ENCODE results near the gene ABLIM2.
"Not testable (repeated sequence)": the region's sequence is repeated elsewhere in the genome, so short reads cannot be mapped to it uniquely, and the experiment has no call there.

ABLIM2 gene

GRCh38 chr4:8144359-8144758, 14.3 kb downstream of the ABLIM2 start:
- H3K36me3 ChIP-seq (ENCODE audit: control insufficient read depth, insufficient read depth, low read length) = no peaks in the 10 kb centered on the region
- TF ChIP-seq, protein P1, sequence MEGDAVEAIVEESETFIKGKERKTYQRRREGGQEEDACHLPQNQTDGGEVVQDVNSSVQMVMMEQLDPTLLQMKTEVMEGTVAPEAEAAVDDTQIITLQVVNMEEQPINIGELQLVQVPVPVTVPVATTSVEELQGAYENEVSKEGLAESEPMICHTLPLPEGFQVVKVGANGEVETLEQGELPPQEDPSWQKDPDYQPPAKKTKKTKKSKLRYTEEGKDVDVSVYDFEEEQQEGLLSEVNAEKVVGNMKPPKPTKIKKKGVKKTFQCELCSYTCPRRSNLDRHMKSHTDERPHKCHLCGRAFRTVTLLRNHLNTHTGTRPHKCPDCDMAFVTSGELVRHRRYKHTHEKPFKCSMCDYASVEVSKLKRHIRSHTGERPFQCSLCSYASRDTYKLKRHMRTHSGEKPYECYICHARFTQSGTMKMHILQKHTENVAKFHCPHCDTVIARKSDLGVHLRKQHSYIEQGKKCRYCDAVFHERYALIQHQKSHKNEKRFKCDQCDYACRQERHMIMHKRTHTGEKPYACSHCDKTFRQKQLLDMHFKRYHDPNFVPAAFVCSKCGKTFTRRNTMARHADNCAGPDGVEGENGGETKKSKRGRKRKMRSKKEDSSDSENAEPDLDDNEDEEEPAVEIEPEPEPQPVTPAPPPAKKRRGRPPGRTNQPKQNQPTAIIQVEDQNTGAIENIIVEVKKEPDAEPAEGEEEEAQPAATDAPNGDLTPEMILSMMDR (IDR thresholded peaks at IDR 0.05; ENCODE audit: insufficient read depth, low read length, poor library complexity, severe bottlenecking) = no peak
- peaks cover 1% of the 10 kb centered on the region for H3K27me3 ChIP-seq (replicated peaks; ENCODE audit: control insufficient read depth, insufficient read depth, low read length)
- DNase-seq (ENCODE audit: extremely low read depth, insufficient read length) = no peak
- H3K4me3 ChIP-seq (replicated peaks; ENCODE audit: low read depth, low read length) = no peak overlapping the region

- Histone ChIP-seq H3K27me3 (replicated peaks; ENCODE audit: control insufficient read depth, insufficient read depth, low read length) (peaks cover 1% of the 10 kb centered on the region), H3K36me3 (ENCODE audit: control insufficient read depth, insufficient read depth, low read length) (no peaks in the 10 kb centered on the region)
Measured at GRCh38 chr4:8143392-8144140, 15.0 kb downstream of the ABLIM2 start.

GRCh38 chr4:8142556-8142955, 16.1 kb downstream of the ABLIM2 start:
- Histone ChIP-seq H3K36me3 (ENCODE audit: control insufficient read depth, insufficient read depth, low read length) (no peaks in the 10 kb centered on the region), H3K27me3 (replicated peaks; ENCODE audit: control insufficient read depth, insufficient read depth, low read length) (peaks cover 1% of the 10 kb centered on the region), H3K4me3 (replicated peaks; ENCODE audit: low read depth, low read length) (no peak overlapping the region)
- TF ChIP-seq, protein P1 (IDR thresholded peaks at IDR 0.05; ENCODE audit: insufficient read depth, low read length, poor library complexity, severe bottlenecking) = no peak
- no peak for DNase-seq (ENCODE audit: extremely low read depth, insufficient read length)

More at GRCh38 chr4:8143392-8144140, 15.0 kb downstream of the ABLIM2 start:
- no peak for DNase-seq (ENCODE audit: extremely low read depth, insufficient read length)
- TF ChIP-seq, protein P1 (IDR thresholded peaks at IDR 0.05; ENCODE audit: insufficient read depth, low read length, poor library complexity, severe bottlenecking) = no peak
- H3K4me3 ChIP-seq (replicated peaks; ENCODE audit: low read depth, low read length) = no peak overlapping the region

- no peak overlapping the region for H3K4me3 ChIP-seq (replicated peaks; ENCODE audit: low read depth, low read length)
- no peaks in the 10 kb centered on the region; the same call in 1 of the 2 replicates for H3K27me3 ChIP-seq (replicated peaks; ENCODE audit: control insufficient read depth, insufficient read depth, low read length)
- H3K36me3 ChIP-seq (ENCODE audit: control insufficient read depth, insufficient read depth, low read length) = no peaks in the 10 kb centered on the region
- TF ChIP-seq, protein P1 (IDR thresholded peaks at IDR 0.05; ENCODE audit: insufficient read depth, low read length, poor library complexity, severe bottlenecking) = no peak
- DNase-seq (ENCODE audit: extremely low read depth, insufficient read length) = no peak
Measured at GRCh38 chr4:8141935-8142334, 16.7 kb downstream of the ABLIM2 start.

DNA sequence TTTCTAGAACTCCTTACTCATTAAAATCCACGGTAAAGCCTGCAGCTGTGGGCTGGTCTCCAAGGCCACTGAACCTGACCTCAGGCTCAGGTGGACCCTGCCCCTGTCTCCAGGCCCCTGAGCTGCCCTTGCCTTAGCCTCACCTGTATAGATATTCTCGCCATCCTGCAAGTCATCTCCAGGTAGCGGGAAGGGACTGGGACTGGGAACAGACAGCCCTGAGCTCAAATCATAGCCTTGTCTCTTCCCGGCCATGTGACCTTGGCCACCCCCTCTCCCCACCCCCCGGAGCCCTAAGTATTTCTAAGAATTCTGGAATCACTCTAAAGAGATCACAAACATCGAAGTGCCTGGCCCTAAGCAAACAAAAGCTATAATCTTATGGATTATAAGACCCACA, 17.7 kb downstream of the ABLIM2 start:
- H3K27me3 ChIP-seq (replicated peaks; ENCODE audit: control insufficient read depth, insufficient read depth, low read length) = no peaks in the 10 kb centered on the region; the same call in 1 of the 2 replicates

DNA sequence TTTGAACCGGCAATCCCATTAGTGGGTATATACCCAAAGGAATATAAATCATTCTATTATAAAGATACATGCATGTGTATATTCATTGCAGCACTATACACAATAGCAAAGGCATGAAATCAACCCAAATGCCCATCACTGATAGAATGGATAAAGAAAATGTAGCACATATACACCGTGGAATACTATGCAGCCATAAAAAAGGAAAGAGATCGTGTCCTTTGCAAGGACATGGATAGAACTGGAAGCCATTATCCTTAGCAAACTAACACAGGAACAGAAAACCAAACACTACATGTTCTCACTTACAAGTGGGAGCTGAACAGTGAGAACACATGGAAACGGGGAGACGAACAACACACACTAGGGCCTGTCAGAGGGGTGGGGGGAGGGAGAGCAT, 18.9 kb downstream of the ABLIM2 start:
- not testable (repeated sequence) for DNase-seq (ENCODE audit: extremely low read depth, insufficient read length); H3K4me3 ChIP-seq (replicated peaks; ENCODE audit: low read depth, low read length); H3K36me3 ChIP-seq (ENCODE audit: control insufficient read depth, insufficient read depth, low read length); H3K27me3 ChIP-seq (replicated peaks; ENCODE audit: control insufficient read depth, insufficient read depth, low read length)

More for the DNA sequence above, 17.7 kb downstream of the ABLIM2 start:
- Histone ChIP-seq H3K36me3 (ENCODE audit: control insufficient read depth, insufficient read depth, low read length) (no peaks in the 10 kb centered on the region), H3K4me3 (replicated peaks; ENCODE audit: low read depth, low read length) (no peak overlapping the region)
- DNase-seq (ENCODE audit: extremely low read depth, insufficient read length) = no peak
- TF ChIP-seq, protein P1 (IDR thresholded peaks at IDR 0.05; ENCODE audit: insufficient read depth, low read length, poor library complexity, severe bottlenecking) = no peak

All from GM06990 (cell line).